Measurements from ENCODE around the gene RWDD4. TPM values are rescaled to one million over a fixed set of nuclear protein-coding genes. Genes with fewer than 3 reads are reported as not detected.

RWDD4 gene
- total and polyA plus RNA-seq, 2 experiments from 2014 or later, result 20.6 to 30.3 TPM

GRCh38 chr4:183624548-183624947, 34.4 kb downstream of the RWDD4 start:
- Histone ChIP-seq H3K27ac (no peak overlapping the region), H3K9me2 (replicated peaks; ENCODE audit: insufficient read depth) (no peaks in the 10 kb centered on the region), H3K79me2 (no peaks in the 10 kb centered on the region), H3K4me1 (ENCODE audit: insufficient read depth) (no peaks in the 10 kb centered on the region), H3K4me3 (no peak overlapping the region), H2AFZ (no peak overlapping the region), H4K20me1 (ENCODE audit: insufficient read depth, poor library complexity, severe bottlenecking) (no peaks in the 10 kb centered on the region), H3K27me3 (no peaks in the 10 kb centered on the region), H3K4me2 (no peak overlapping the region), H3K36me3 (replicated peaks; ENCODE audit: insufficient read depth, low read depth) (no peaks in the 10 kb centered on the region), H3K9me3 (ENCODE audit: low read depth) (no peaks in the 10 kb centered on the region)
- 90% methylated on average over 6 of the region's 6 CpGs for WGBS (ENCODE audit: low lambda C conversion rate, missing lambda C conversion rate)
- TF ChIP-seq EZH2phosphoT487 (IDR thresholded peaks at IDR 0.05; ENCODE audit: low read depth, severe bottlenecking, unreplicated experiment) (no peak), EZH2 (IDR thresholded peaks at IDR 0.05; ENCODE audit: borderline replicate concordance) (no peak), CTCF (IDR thresholded peaks at IDR 0.05; ENCODE audit: poor library complexity) (no peak)
- DNase-seq (ENCODE audit: low spot score), result no peak

- no peak for DNase-seq (ENCODE audit: low spot score)
Observed at GRCh38 chr4:183621875-183622274, 37.1 kb downstream of the RWDD4 start.

GRCh38 chr4:183620421-183620820, 38.6 kb downstream of the RWDD4 start:
- WGBS (ENCODE audit: low lambda C conversion rate, missing lambda C conversion rate), result 94% methylated on average over 2 of the region's 2 CpGs
- Histone ChIP-seq H3K4me3 (no peak overlapping the region), H3K79me2 (peaks cover 3% of the 10 kb centered on the region), H3K36me3 (replicated peaks; ENCODE audit: insufficient read depth, low read depth) (no peaks in the 10 kb centered on the region), H2AFZ (no peak overlapping the region), H3K4me2 (no peak overlapping the region), H3K27ac (peak overlapping the region; percentile 15), H3K9me2 (replicated peaks; ENCODE audit: insufficient read depth) (no peaks in the 10 kb centered on the region), H3K4me1 (ENCODE audit: insufficient read depth) (no peaks in the 10 kb centered on the region), H3K27me3 (no peaks in the 10 kb centered on the region), H4K20me1 (ENCODE audit: insufficient read depth, poor library complexity, severe bottlenecking) (no peaks in the 10 kb centered on the region), H3K9me3 (ENCODE audit: low read depth) (no peaks in the 10 kb centered on the region)
- TF ChIP-seq EZH2phosphoT487 (IDR thresholded peaks at IDR 0.05; ENCODE audit: low read depth, severe bottlenecking, unreplicated experiment) (no peak), CTCF (IDR thresholded peaks at IDR 0.05; ENCODE audit: poor library complexity) (no peak), EZH2 (IDR thresholded peaks at IDR 0.05; ENCODE audit: borderline replicate concordance) (no peak)
- no peak for DNase-seq (ENCODE audit: low spot score)

More at GRCh38 chr4:183621875-183622274, 37.1 kb downstream of the RWDD4 start:
- no peaks in the 10 kb centered on the region for H3K4me1 ChIP-seq (ENCODE audit: insufficient read depth)
- no peaks in the 10 kb centered on the region for H3K9me3 ChIP-seq (ENCODE audit: low read depth)
- no peaks in the 10 kb centered on the region for H4K20me1 ChIP-seq (ENCODE audit: insufficient read depth, poor library complexity, severe bottlenecking)
- H3K79me2 ChIP-seq, result peaks cover 3% of the 10 kb centered on the region
- 87% methylated on average over 1 of the region's 1 CpG for WGBS (ENCODE audit: low lambda C conversion rate, missing lambda C conversion rate)
- no peak overlapping the region for H2AFZ ChIP-seq
- no peaks in the 10 kb centered on the region for H3K27me3 ChIP-seq
- no peaks in the 10 kb centered on the region for H3K36me3 ChIP-seq (replicated peaks; ENCODE audit: insufficient read depth, low read depth)
- H3K9me2 ChIP-seq (replicated peaks; ENCODE audit: insufficient read depth), result no peaks in the 10 kb centered on the region
- H3K4me2 ChIP-seq, result no peak overlapping the region
- H3K27ac ChIP-seq, result no peak overlapping the region
- H3K4me3 ChIP-seq, result no peak overlapping the region
- TF ChIP-seq CTCF (IDR thresholded peaks at IDR 0.05; ENCODE audit: poor library complexity) (no peak), EZH2 (IDR thresholded peaks at IDR 0.05; ENCODE audit: borderline replicate concordance) (no peak), EZH2phosphoT487 (IDR thresholded peaks at IDR 0.05; ENCODE audit: low read depth, severe bottlenecking, unreplicated experiment) (no peak)

GRCh38 chr4:183618681-183619080, 40.3 kb downstream of the RWDD4 start:
- no peak for TF ChIP-seq CTCF (IDR thresholded peaks at IDR 0.05; ENCODE audit: poor library complexity)
- no peak for TF ChIP-seq EZH2phosphoT487 (IDR thresholded peaks at IDR 0.05; ENCODE audit: low read depth, severe bottlenecking, unreplicated experiment)
- TF ChIP-seq EZH2 (IDR thresholded peaks at IDR 0.05; ENCODE audit: borderline replicate concordance), result no peak
- no peaks in the 10 kb centered on the region for H3K27me3 ChIP-seq
- 42% methylated on average over 4 of the region's 4 CpGs for WGBS (ENCODE audit: low lambda C conversion rate, missing lambda C conversion rate)
- DNase-seq (ENCODE audit: low spot score), result peak; percentile 70
- no peaks in the 10 kb centered on the region for H3K36me3 ChIP-seq (replicated peaks; ENCODE audit: insufficient read depth, low read depth)
- H3K9me2 ChIP-seq (replicated peaks; ENCODE audit: insufficient read depth), result no peaks in the 10 kb centered on the region
- peak overlapping the region; percentile 90 for H3K27ac ChIP-seq
- no peaks in the 10 kb centered on the region for H3K9me3 ChIP-seq (ENCODE audit: low read depth)
- no peak overlapping the region for H3K4me3 ChIP-seq
- H3K79me2 ChIP-seq, result peaks cover 3% of the 10 kb centered on the region
- H3K4me1 ChIP-seq (ENCODE audit: insufficient read depth), result no peaks in the 10 kb centered on the region
- H2AFZ ChIP-seq, result no peak overlapping the region
- H4K20me1 ChIP-seq (ENCODE audit: insufficient read depth, poor library complexity, severe bottlenecking), result no peaks in the 10 kb centered on the region
- H3K4me2 ChIP-seq, result peak overlapping the region; percentile 66
